Retinal pigment epithelial cell (primary cell): ENCODE data around the gene INO80C.
"Not testable (repeated sequence)": the region's sequence is repeated elsewhere in the genome, so short reads cannot be mapped to it uniquely, and the experiment has no call there.

Experiments used
- DNase-seq: peaks from one replicate; pipeline ENCODE4 v3.0.0-alpha.2; 2010; ENCODE audit warnings: low read depth
- H3K4me3 ChIP-seq: 2 replicates; pipeline ENCODE4 v1.5.1; 2011; ENCODE audit warnings: mild to moderate bottlenecking, low read length, control low read depth, moderate library complexity
- TF ChIP-seq, protein P1 (sequence below): conservative IDR thresholded peaks from 2 replicates; pipeline ENCODE4 v1.5.1; 2011; ENCODE audit warnings: low read depth, low read length, control low read depth, inconsistent platforms

Gene INO80C

DNA sequence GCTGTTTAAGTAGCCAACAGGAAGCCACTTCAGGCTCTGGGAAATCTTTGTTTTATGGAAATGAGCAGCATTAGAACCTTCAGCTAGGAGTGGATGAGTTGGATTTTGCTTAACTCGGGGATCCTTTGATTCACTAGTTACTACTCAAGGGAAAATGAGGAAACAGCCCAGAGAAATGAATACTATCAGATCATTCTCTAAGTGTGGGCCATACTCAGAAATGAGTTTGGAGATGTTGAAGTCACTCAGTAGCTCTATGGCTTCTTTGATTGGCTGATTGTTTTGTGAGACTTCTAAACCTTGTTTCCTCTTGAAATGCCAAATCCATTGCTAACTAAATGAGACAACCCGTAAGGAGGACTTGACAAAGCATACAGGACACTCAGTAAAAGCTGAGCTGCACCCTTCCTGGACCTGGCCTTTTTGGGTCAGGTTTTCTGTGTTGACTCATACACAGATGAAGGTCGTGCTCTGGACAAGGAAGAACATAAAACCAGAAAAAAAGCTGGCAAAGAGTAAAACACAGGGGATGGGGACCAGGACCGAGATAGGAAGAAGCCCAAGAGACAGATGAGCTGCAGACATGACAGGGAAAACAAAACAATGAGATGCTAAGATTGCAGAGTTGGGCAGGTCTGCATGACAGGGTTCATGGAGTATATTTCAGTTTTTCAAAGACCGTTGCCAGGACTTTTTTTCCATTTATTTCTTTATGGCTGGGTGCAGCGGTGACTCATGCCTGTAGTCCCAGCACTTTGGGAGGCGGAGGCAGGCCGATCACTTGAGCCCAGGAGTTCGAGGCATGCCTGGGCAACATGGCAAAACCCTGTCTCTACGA lies 41.6 kb downstream of the INO80C start:
- TF ChIP-seq, protein P1, sequence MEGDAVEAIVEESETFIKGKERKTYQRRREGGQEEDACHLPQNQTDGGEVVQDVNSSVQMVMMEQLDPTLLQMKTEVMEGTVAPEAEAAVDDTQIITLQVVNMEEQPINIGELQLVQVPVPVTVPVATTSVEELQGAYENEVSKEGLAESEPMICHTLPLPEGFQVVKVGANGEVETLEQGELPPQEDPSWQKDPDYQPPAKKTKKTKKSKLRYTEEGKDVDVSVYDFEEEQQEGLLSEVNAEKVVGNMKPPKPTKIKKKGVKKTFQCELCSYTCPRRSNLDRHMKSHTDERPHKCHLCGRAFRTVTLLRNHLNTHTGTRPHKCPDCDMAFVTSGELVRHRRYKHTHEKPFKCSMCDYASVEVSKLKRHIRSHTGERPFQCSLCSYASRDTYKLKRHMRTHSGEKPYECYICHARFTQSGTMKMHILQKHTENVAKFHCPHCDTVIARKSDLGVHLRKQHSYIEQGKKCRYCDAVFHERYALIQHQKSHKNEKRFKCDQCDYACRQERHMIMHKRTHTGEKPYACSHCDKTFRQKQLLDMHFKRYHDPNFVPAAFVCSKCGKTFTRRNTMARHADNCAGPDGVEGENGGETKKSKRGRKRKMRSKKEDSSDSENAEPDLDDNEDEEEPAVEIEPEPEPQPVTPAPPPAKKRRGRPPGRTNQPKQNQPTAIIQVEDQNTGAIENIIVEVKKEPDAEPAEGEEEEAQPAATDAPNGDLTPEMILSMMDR, result no peak
- no peak for DNase-seq

DNA sequence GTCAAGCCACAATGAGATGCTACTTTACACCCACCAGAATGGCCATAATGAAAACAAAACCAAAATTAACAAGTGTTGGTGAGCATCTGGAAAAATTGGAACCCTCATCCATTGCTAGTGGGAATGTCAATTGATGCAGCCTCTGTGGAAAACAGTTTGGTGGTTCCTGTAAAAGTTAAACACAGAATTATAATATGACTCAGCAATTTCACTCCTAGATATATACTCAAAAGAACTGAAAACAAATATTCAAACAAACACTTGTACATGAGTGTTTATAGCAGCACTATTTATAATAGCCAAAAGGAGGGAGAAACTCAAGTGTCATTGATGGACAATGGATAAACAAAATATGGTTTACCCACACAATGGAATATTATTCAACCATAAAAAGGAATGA lies 43.0 kb downstream of the INO80C start:
- no peak overlapping the region for H3K4me3 ChIP-seq
- TF ChIP-seq, protein P1, result no peak
- no peak for DNase-seq

More for the DNA sequence above, 41.6 kb downstream of the INO80C start:
- no peak overlapping the region for H3K4me3 ChIP-seq

DNA sequence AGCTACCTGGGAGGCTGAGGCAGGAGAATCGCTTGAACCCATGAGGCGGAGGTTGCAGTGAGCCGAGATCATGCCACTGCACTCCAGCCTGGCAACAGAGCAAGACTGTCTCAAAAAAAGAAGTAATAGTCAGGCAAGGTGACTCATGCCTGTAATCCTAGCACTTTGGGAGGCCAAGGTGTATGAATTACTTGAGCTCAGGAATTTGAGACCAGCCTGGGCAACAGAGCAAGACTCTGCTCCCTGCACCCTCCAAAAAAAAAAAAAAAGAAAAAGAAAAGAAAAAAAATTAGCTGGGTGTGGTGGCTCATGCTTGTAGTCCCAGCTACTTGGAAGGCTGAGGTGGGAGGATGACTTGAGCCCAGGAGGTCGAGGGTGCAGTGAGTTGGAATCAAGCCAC lies 44.7 kb downstream of the INO80C start:
- not testable (repeated sequence) for DNase-seq, H3K4me3 ChIP-seq

DNA sequence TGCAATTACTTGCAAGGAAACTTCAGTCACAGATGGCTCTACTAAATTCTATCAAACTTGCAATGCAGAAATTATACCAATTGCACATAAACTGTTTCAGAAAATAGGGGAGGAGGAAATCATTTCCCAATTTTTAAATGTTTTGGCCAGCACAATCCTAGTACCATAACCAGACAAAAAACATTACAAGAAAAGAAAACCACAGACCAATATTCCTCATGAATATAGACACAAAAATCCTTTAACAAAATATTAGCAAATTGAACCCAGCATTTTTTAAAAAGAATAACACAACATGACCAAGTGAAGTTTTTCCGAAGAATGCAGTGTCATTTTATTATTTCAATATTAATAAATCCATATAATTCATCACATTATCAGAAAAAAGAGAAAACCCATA lies 45.8 kb downstream of the INO80C start:
- TF ChIP-seq, protein P1, result no peak
- no peak for DNase-seq
- H3K4me3 ChIP-seq, result no peak overlapping the region

DNA sequence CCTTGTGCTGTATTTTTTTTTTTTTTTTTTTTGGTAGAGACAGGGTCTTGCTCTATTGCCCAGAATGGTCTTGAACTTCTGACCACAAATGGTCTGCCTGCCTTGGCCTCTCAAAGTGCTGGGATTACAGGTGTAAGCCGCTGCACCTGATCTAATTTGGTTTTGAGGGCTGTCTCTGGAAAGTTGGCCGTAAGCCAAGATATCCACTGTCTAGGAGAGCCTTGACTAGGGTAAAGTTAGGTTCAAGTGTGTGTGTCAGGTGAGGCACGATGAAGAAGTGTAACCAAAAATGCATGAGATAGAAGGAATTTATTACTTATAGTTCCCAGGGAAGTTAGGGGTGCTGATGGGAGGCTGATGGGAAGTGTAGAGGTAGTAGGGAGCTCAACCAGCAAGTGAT lies 46.7 kb downstream of the INO80C start:
- TF ChIP-seq, protein P1, result no peak

DNA sequence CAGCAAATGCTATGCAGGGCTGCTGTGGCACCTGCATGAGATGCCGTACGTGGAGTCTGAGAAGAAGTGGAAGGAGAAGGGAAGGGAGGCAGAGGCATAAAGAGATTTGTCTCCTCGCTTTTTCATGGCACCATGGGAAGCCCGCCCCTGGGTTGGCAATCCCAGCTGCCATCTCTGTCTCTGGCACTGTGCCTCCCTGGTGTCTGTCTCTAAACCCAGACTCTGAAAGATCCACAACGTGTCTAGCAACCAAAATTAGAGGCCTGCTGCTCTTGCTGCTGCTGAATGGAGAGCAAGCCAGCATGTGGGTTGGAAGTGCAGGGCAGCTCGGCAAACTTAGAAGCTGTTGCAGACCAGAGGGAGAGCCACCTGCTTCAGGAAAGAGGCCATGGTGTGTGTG lies 53.1 kb downstream of the INO80C start:
- TF ChIP-seq, protein P1, result no peak
- no peak for DNase-seq
- no peak overlapping the region for H3K4me3 ChIP-seq

More for the DNA sequence above, 46.7 kb downstream of the INO80C start:
- no peak overlapping the region for H3K4me3 ChIP-seq
- no peak for DNase-seq

DNA sequence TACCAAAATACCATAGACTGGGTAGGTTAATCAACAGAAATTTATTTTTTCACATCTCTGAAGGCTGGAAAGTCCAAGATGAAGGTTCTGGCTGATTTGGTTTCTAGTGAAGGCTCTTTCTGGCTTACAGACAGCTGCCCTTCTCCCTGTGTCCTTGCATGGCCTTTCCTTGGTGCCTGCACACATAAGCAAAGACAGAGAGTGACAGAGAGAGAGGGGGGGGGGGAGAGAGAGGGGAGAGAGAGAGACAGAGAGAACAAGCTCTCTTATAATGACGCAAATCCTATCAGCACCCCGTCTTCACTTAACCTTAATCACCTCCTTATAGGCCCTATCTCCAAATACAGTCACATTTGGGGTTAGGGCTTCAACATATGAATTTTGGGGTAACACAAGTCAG lies 53.9 kb downstream of the INO80C start:
- DNase-seq, result no peak
- H3K4me3 ChIP-seq, result no peak overlapping the region
- TF ChIP-seq, protein P1, result no peak
